Osteoblast (primary cell): Measurements from ENCODE around the gene PPBP. TPM values are rescaled to one million over a fixed set of nuclear protein-coding genes. Genes with fewer than 3 reads are reported as not detected.
A peak's percentile ranks its signal among the peaks of the same experiment; 100 is the strongest.

ENCODE experiments used
- DNase-seq: peaks from one replicate; pipeline ENCODE4 v3.0.0; 2011; ENCODE audit warnings: low spot score, mixed read lengths; ENCODE audit not compliant: insufficient read length; ENCODE audit errors: missing footprints
- H2AFZ ChIP-seq: 2 replicates; pipeline ENCODE4 v1.6.0; 2011; ENCODE audit warnings: mild to moderate bottlenecking, low read length
- H3K27ac ChIP-seq: 2 replicates; pipeline ENCODE4 v1.5.1; 2011; ENCODE audit warnings: mild to moderate bottlenecking, low read depth, low read length, moderate library complexity
- H3K27me3 ChIP-seq: 2 replicates; pipeline ENCODE4 v1.6.0; 2012; ENCODE audit warnings: mild to moderate bottlenecking, control low read depth, inconsistent platforms, low read length, moderate library complexity; ENCODE audit not compliant: insufficient read depth
- H3K36me3 ChIP-seq: 2 replicates; pipeline ENCODE4 v1.5.1; 2011; ENCODE audit warnings: mild to moderate bottlenecking, low read length, control low read depth, moderate library complexity; ENCODE audit not compliant: insufficient read depth
- H3K4me1 ChIP-seq: 2 replicates; pipeline ENCODE4 v1.5.1; 2011; ENCODE audit warnings: mild to moderate bottlenecking, low read length, control low read depth, moderate library complexity; ENCODE audit not compliant: insufficient read depth
- H3K4me2 ChIP-seq: 2 replicates; pipeline ENCODE4 v1.6.0; 2011; ENCODE audit warnings: mild to moderate bottlenecking, low read length; ENCODE audit not compliant: insufficient read depth
- H3K4me3 ChIP-seq: fragments of 200-600 bp; sonication (generic); 3 replicates; pipeline ENCODE4 v1.5.1; 2012; ENCODE audit warnings: mild to moderate bottlenecking, low read length, inconsistent platforms; ENCODE audit not compliant: insufficient read depth
- H3K79me2 ChIP-seq: 2 replicates; pipeline ENCODE4 v1.6.0; 2012; ENCODE audit warnings: mild to moderate bottlenecking, low read length, control low read depth, inconsistent platforms; ENCODE audit not compliant: insufficient read depth
- H3K9me3 ChIP-seq: 2 replicates; pipeline ENCODE4 v1.5.1; 2011; ENCODE audit warnings: low read depth, low read length, control low read depth
- H4K20me1 ChIP-seq: 2 replicates; pipeline ENCODE4 v1.6.0; 2012; ENCODE audit warnings: mild to moderate bottlenecking, low read length, control low read depth; ENCODE audit not compliant: insufficient read depth
- total RNA-seq: library from RNA; depleted of rRNA; stranded (reverse); fragments of >200 nt; gene quantifications from 2 replicates; pipeline ENCODE4 v1.2.3, GENCODE V29; 2012
- TF ChIP-seq, protein P1 (sequence below): IDR thresholded peaks from 2 replicates; pipeline ENCODE4 v1.5.1; 2011; ENCODE audit warnings: mild to moderate bottlenecking, low read depth, low read length, moderate library complexity; ENCODE audit errors: extremely low read depth

The PPBP gene
- total RNA-seq, 1 donor = 0.36 TPM

- no peaks in the 10 kb centered on the region for H3K9me3 ChIP-seq
- no peak for DNase-seq
- H3K4me2 ChIP-seq = no peak overlapping the region
- no peak overlapping the region for H3K4me3 ChIP-seq
- no peak overlapping the region for H3K27ac ChIP-seq
- TF ChIP-seq, protein P1, sequence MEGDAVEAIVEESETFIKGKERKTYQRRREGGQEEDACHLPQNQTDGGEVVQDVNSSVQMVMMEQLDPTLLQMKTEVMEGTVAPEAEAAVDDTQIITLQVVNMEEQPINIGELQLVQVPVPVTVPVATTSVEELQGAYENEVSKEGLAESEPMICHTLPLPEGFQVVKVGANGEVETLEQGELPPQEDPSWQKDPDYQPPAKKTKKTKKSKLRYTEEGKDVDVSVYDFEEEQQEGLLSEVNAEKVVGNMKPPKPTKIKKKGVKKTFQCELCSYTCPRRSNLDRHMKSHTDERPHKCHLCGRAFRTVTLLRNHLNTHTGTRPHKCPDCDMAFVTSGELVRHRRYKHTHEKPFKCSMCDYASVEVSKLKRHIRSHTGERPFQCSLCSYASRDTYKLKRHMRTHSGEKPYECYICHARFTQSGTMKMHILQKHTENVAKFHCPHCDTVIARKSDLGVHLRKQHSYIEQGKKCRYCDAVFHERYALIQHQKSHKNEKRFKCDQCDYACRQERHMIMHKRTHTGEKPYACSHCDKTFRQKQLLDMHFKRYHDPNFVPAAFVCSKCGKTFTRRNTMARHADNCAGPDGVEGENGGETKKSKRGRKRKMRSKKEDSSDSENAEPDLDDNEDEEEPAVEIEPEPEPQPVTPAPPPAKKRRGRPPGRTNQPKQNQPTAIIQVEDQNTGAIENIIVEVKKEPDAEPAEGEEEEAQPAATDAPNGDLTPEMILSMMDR = no peak
- H3K36me3 ChIP-seq = no peaks in the 10 kb centered on the region
- H4K20me1 ChIP-seq = no peaks in the 10 kb centered on the region
- peaks cover 12% of the 10 kb centered on the region for H3K4me1 ChIP-seq
- H2AFZ ChIP-seq = no peak overlapping the region
- no peaks in the 10 kb centered on the region for H3K27me3 ChIP-seq
- H3K79me2 ChIP-seq = no peaks in the 10 kb centered on the region
Observed at GRCh38 chr4:74009307-74009706, 21.3 kb upstream of the PPBP start.

- Histone ChIP-seq H3K36me3 (no peaks in the 10 kb centered on the region), H3K4me1 (peaks cover 12% of the 10 kb centered on the region), H3K4me3 (no peak overlapping the region), H4K20me1 (no peaks in the 10 kb centered on the region), H3K9me3 (no peaks in the 10 kb centered on the region), H3K4me2 (peak overlapping the region; percentile 58), H3K79me2 (no peaks in the 10 kb centered on the region), H2AFZ (no peak overlapping the region), H3K27me3 (no peaks in the 10 kb centered on the region), H3K27ac (peak overlapping the region; percentile 46)
- TF ChIP-seq, protein P1 = no peak
- peak; percentile 73 for DNase-seq
Observed at GRCh38 chr4:74006009-74006476, 18.1 kb upstream of the PPBP start.

DNA sequence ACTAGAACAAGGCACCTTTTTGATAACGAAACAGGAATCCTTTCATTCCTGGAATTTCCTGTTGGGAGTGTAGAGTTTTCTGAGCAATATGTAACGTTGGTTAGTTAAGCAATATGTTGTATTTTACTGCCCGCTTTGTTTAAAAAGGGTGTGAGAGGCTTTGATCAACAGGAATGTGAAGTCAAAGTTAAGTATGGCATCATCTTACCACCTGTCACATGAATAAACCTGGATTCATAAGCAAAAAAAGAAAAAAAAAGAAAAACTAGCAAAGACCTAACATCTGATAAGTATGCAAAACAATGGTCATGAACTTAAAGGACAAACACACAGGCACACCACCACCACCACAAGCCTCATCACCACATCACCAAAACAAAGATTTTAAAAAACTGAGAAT lies 17.5 kb upstream of the PPBP start:
- Histone ChIP-seq H3K4me1 (peaks cover 12% of the 10 kb centered on the region), H4K20me1 (no peaks in the 10 kb centered on the region), H3K27me3 (no peaks in the 10 kb centered on the region), H3K9me3 (no peaks in the 10 kb centered on the region), H3K27ac (no peak overlapping the region), H3K79me2 (no peaks in the 10 kb centered on the region), H2AFZ (no peak overlapping the region), H3K4me3 (no peak overlapping the region), H3K4me2 (no peak overlapping the region), H3K36me3 (no peaks in the 10 kb centered on the region)
- no peak for DNase-seq
- TF ChIP-seq, protein P1 = no peak

DNA sequence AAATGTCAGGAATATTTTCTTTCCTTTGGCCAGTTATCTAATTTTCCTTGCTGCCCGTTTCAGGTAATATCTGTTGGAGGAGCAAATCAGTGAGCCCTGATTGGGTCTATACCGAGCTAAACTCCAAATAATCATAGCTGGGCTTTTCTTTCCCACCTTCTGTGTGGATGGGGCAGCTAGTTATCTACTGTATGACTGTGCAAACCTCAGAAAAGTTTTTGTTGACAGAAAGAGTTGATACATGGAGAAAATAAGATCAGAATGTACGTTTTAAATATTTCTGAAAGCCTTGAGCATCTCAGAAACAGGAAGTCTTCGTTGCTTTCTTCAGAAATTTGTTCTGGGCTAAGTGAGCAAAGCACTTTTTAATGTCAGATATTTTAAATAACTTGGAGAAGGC lies 16.7 kb upstream of the PPBP start:
- H3K4me3 ChIP-seq = no peak overlapping the region
- H3K27me3 ChIP-seq = no peaks in the 10 kb centered on the region
- no peak overlapping the region for H3K4me2 ChIP-seq
- H3K9me3 ChIP-seq = no peaks in the 10 kb centered on the region
- H2AFZ ChIP-seq = no peak overlapping the region
- peaks cover 12% of the 10 kb centered on the region for H3K4me1 ChIP-seq
- no peak overlapping the region for H3K27ac ChIP-seq
- DNase-seq = no peak
- no peaks in the 10 kb centered on the region for H4K20me1 ChIP-seq
- TF ChIP-seq, protein P1 = no peak
- no peaks in the 10 kb centered on the region for H3K79me2 ChIP-seq
- no peaks in the 10 kb centered on the region for H3K36me3 ChIP-seq
